Subcutaneous adipose tissue (tissue), 4 donors: ENCODE results near the gene EDEM2. TPM values are rescaled to one million over a fixed set of nuclear protein-coding genes. Genes with fewer than 3 reads are reported as not detected.

Source experiments
- CTCF ChIP-seq: fragments of 450-650 bp; IDR thresholded peaks from one replicate; pipeline ENCODE4 v1.5.1; 2016; ENCODE audit warnings: low read depth, mild to moderate bottlenecking, control low read depth, antibody characterized with exemption, moderate library complexity
- total RNA-seq, 4 donors: library from RNA; depleted of rRNA; stranded (reverse); fragments of >200 nt; gene quantifications; one replicate each; pipeline ENCODE4 v1.1.0, GENCODE V29; 2016

EDEM2 gene
- total RNA-seq, 4 donors from 2014 or later = 24.0 to 37.8 (median 31.6) TPM

GRCh38 chr20:35120012-35120701 is 27.0 kb downstream of the EDEM2 start:
- no peak for TF ChIP-seq CTCF

- no peak for TF ChIP-seq CTCF
These were observed 29.5 kb downstream of the EDEM2 start for GRCh38 chr20:35117629-35118028.

GRCh38 chr20:35117196-35117595 is 29.9 kb downstream of the EDEM2 start:
- no peak for TF ChIP-seq CTCF

- TF ChIP-seq CTCF = no peak
These were observed 30.9 kb downstream of the EDEM2 start for GRCh38 chr20:35116258-35116657.

GRCh38 chr20:35115606-35116005 is 31.5 kb downstream of the EDEM2 start:
- no peak for TF ChIP-seq CTCF

- TF ChIP-seq CTCF = no peak
These were observed 35.8 kb downstream of the EDEM2 start for GRCh38 chr20:35111141-35111888.

GRCh38 chr20:35108921-35109320 is 38.2 kb downstream of the EDEM2 start:
- TF ChIP-seq CTCF = no peak
